Activated CD4-positive, alpha-beta T cell treated with anti-CD3 and anti-CD28 coated beads for 1 hour (primary cell): ENCODE measurements around the gene RPUSD4.

Experiments
- DNase-seq: peaks from one replicate; pipeline ENCODE4 v3.0.0-alpha.2; 2020

The RPUSD4 gene

GRCh38 chr11:126181939-126182730 is 29.3 kb downstream of the RPUSD4 start:
- DNase-seq = no peak

GRCh38 chr11:126176853-126177470 is 34.5 kb downstream of the RPUSD4 start:
- DNase-seq = no peak

- DNase-seq = no peak
Measured at GRCh38 chr11:126175393-126175792, 36.1 kb downstream of the RPUSD4 start.

- no peak for DNase-seq
Measured at GRCh38 chr11:126174816-126175215, 36.6 kb downstream of the RPUSD4 start.

- no peak for DNase-seq
Measured at GRCh38 chr11:126173257-126173656, 38.2 kb downstream of the RPUSD4 start.

- DNase-seq = no peak
Measured at GRCh38 chr11:126172596-126173038, 38.8 kb downstream of the RPUSD4 start.

GRCh38 chr11:126169291-126169690 is 42.2 kb downstream of the RPUSD4 start:
- DNase-seq = no peak

- no peak for DNase-seq
Measured at GRCh38 chr11:126167488-126167887, 44.0 kb downstream of the RPUSD4 start.

GRCh38 chr11:126166413-126166812 is 45.0 kb downstream of the RPUSD4 start:
- DNase-seq = no peak

GRCh38 chr11:126165757-126166156 is 45.7 kb downstream of the RPUSD4 start:
- no peak for DNase-seq

- DNase-seq = no peak
Measured at GRCh38 chr11:126165311-126165720, 46.1 kb downstream of the RPUSD4 start.

- DNase-seq = no peak
Measured at GRCh38 chr11:126164781-126165180, 46.7 kb downstream of the RPUSD4 start.

GRCh38 chr11:126163779-126164178 is 47.7 kb downstream of the RPUSD4 start:
- DNase-seq = no peak

GRCh38 chr11:126163074-126163700 is 48.3 kb downstream of the RPUSD4 start:
- DNase-seq = no peak

GRCh38 chr11:126162306-126163030 is 49.0 kb downstream of the RPUSD4 start:
- no peak for DNase-seq

- DNase-seq = no peak
Measured at GRCh38 chr11:126161023-126161391, 50.4 kb downstream of the RPUSD4 start.

- no peak for DNase-seq
Measured at GRCh38 chr11:126160345-126161022, 51.0 kb downstream of the RPUSD4 start.

GRCh38 chr11:126159719-126160344 is 51.6 kb downstream of the RPUSD4 start:
- DNase-seq = no peak

GRCh38 chr11:126158054-126158791 is 53.2 kb downstream of the RPUSD4 start:
- DNase-seq = no peak

GRCh38 chr11:126157326-126158030 is 54.0 kb downstream of the RPUSD4 start:
- no peak for DNase-seq

- DNase-seq = no peak
Measured at GRCh38 chr11:126156814-126157213, 54.6 kb downstream of the RPUSD4 start.
